Liver (tissue), 9 donors: ENCODE data around the gene SYTL1. TPM values are rescaled to one million over a fixed set of nuclear protein-coding genes. Genes with fewer than 3 reads are reported as not detected.
A peak's percentile ranks its signal among the peaks of the same experiment; 100 is the strongest.

Source experiments
- DNase-seq: peaks from one replicate; pipeline ENCODE4 v3.0.0-alpha.2; 2017; ENCODE audit warnings: low spot score
- H3K27ac ChIP-seq, 2 donors: one replicate each; pipeline ENCODE4 v1.7.0; 2013; ENCODE audit warnings: inconsistent platforms in 2 of 2, low read length in 2 of 2, control low read depth in 1 of 2, low read depth in 1 of 2, mild to moderate bottlenecking in 1 of 2
- H3K27me3 ChIP-seq, 4 donors: one replicate each; pipeline versions ENCODE4 v1.6.1 to v1.7.0; 2013; ENCODE audit warnings: low read length in 3 of 4, inconsistent platforms in 1 of 4, mild to moderate bottlenecking in 1 of 4, moderate library complexity in 1 of 4; ENCODE audit not compliant: control insufficient read depth in 4 of 4, insufficient read depth in 4 of 4
- H3K36me3 ChIP-seq, 4 donors: one replicate each; pipeline versions ENCODE4 v1.6.1 to v1.7.0; 2013; ENCODE audit warnings: low read length in 3 of 4, mild to moderate bottlenecking in 3 of 4, low read depth in 1 of 4, moderate library complexity in 1 of 4; ENCODE audit not compliant: control insufficient read depth in 4 of 4, insufficient read depth in 3 of 4
- H3K4me1 ChIP-seq, 4 donors: one replicate each; pipeline versions ENCODE4 v1.6.1 to v1.7.0; 2013; ENCODE audit warnings: low read length in 3 of 4, mild to moderate bottlenecking in 3 of 4, moderate library complexity in 1 of 4; ENCODE audit not compliant: control insufficient read depth in 4 of 4, insufficient read depth in 4 of 4
- H3K4me3 ChIP-seq, 3 donors: one replicate each; pipeline versions ENCODE4 v1.6.1 to v1.7.0; 2013; ENCODE audit warnings: low read length in 3 of 3, control low read depth in 1 of 3, low read depth in 1 of 3, mild to moderate bottlenecking in 1 of 3
- H3K9ac ChIP-seq, 2 donors: one replicate each; pipeline ENCODE4 v1.7.0; 2013; ENCODE audit warnings: low read length in 2 of 2, mild to moderate bottlenecking in 2 of 2, moderate library complexity in 2 of 2, control low read depth in 1 of 2, low read depth in 1 of 2
- H3K9me3 ChIP-seq, 4 donors: one replicate each; pipeline versions ENCODE4 v1.6.1 to v1.7.0; 2013; ENCODE audit warnings: low read length in 3 of 4; ENCODE audit not compliant: control insufficient read depth in 4 of 4
- ATF3 ChIP-seq: IDR thresholded peaks from 2 replicates; pipeline ENCODE4 v1.6.1; 2016; ENCODE audit warnings: antibody characterized with exemption
- CTCF ChIP-seq: fragments of 150-350 bp; IDR thresholded peaks from 2 replicates; pipeline ENCODE4 v1.5.1; 2017; ENCODE audit warnings: improper control_type of control experiment, low read depth, low read length; ENCODE audit not compliant: missing input control
- EGR1 ChIP-seq, 2 donors: IDR thresholded peaks; 2 replicates each; pipeline ENCODE4 v1.6.1; 2016 to 2018; ENCODE audit warnings: antibody characterized with exemption in 2 of 2, low read depth in 2 of 2
- FOXA2 ChIP-seq: IDR thresholded peaks from 2 replicates; pipeline ENCODE4 v1.6.1; 2016; ENCODE audit warnings: antibody characterized with exemption
- GABPA ChIP-seq, 2 donors: IDR thresholded peaks in 1 of 2; conservative IDR thresholded peaks in 1 of 2; 2 replicates each; pipeline ENCODE4 v1.6.1; 2016; ENCODE audit warnings: antibody characterized with exemption in 2 of 2, mild to moderate bottlenecking in 1 of 2, moderate library complexity in 1 of 2
- HNF4A ChIP-seq, 2 donors: conservative IDR thresholded peaks; 2 replicates each; pipeline ENCODE4 v1.6.1; 2016; ENCODE audit warnings: antibody characterized with exemption in 2 of 2, mild to moderate bottlenecking in 2 of 2
- HNF4G ChIP-seq: IDR thresholded peaks from 2 replicates; pipeline ENCODE4 v1.6.1; 2016; ENCODE audit warnings: antibody characterized with exemption
- JUND ChIP-seq, 2 donors: IDR thresholded peaks; 2 replicates each; pipeline ENCODE4 v1.6.1; 2016; ENCODE audit warnings: antibody characterized with exemption in 2 of 2
- MAX ChIP-seq: IDR thresholded peaks from 2 replicates; pipeline ENCODE4 v1.6.1; 2016; ENCODE audit warnings: antibody characterized with exemption
- NR2F2 ChIP-seq: IDR thresholded peaks from 2 replicates; pipeline ENCODE4 v1.6.1; 2016; ENCODE audit warnings: antibody characterized with exemption
- RAD21 ChIP-seq, 2 donors: IDR thresholded peaks; 2 replicates each; pipeline ENCODE4 v1.6.1; 2016; ENCODE audit warnings: antibody characterized with exemption in 2 of 2, mild to moderate bottlenecking in 2 of 2
- RXRA ChIP-seq, 2 donors: IDR thresholded peaks; 2 replicates each; pipeline ENCODE4 v1.6.1; 2017 to 2018; ENCODE audit warnings: antibody characterized with exemption in 2 of 2, mild to moderate bottlenecking in 1 of 2
- SP1 ChIP-seq: IDR thresholded peaks from 2 replicates; pipeline ENCODE4 v1.6.1; 2018; ENCODE audit warnings: antibody characterized with exemption, mild to moderate bottlenecking
- TAF1 ChIP-seq: conservative IDR thresholded peaks from 2 replicates; pipeline ENCODE4 v1.6.1; 2016; ENCODE audit warnings: antibody characterized with exemption, mild to moderate bottlenecking
- YY1 ChIP-seq: IDR thresholded peaks from 2 replicates; pipeline ENCODE4 v1.6.1; 2016; ENCODE audit warnings: antibody characterized with exemption, mild to moderate bottlenecking
- WGBS: extraction: QIAGEN DNeasy Blood & Tissue Kit; methylation state at CpG from one replicate; pipeline ENCODE4 v1.1.7; 2013; 5-methylcytosine and 5-hydroxymethylcytosine counted together
- polyA plus RNA-seq, 2 donors: library from polyadenylated mRNA; stranded (reverse) in 1 of 2; unstranded in 1 of 2; fragments of 200-250 nt in 1 of 2; fragments of >200 nt in 1 of 2; fragmentation: Nextera tagmentation in 1 of 2; extraction: Ambion mirVana in 1 of 2; gene quantifications; one replicate each; pipeline versions ENCODE4 v1.2.1 to v1.2.3, GENCODE V29; 2013 to 2015
- total RNA-seq, 2 donors: library from RNA; depleted of rRNA; stranded (reverse); fragments of >200 nt; gene quantifications; one replicate each; pipeline ENCODE4 v1.2.3, GENCODE V29; 2014
- donor health status: healthy.
- donor health status: healthy.
- donor health status: healthy.
- donor health status: healthy.
- donor health status: healthy.

SYTL1 gene
- total and polyA plus RNA-seq, 4 donors: 0.73 to 3.9 (median 1.4) TPM

- Histone ChIP-seq H3K9ac (peak within 1 kb of the TSS in 1 of 2 donors; percentile 5), H3K4me3 (peak within 1 kb of the TSS in 1 of 3 donors; percentile 44), H3K9me3 (no peaks in the 10 kb centered on the region), H3K27ac (peak within 1 kb of the TSS; percentile 51 to 52), H3K4me1 (peaks cover 5 to 12% (median 8%) of the 10 kb centered on the region in 4 donors), H3K36me3 (no peaks in the 10 kb centered on the region), H3K27me3 (no peaks in the 10 kb centered on the region)
- 3% methylated on average over 69 of the region's 69 CpGs for WGBS
- TF ChIP-seq SP1 (peak; percentile 20), RAD21 (IDR thresholded peaks at IDR 0.05) (peak; percentile 52 to 63), CTCF (peak; percentile 25), FOXA2 (no peak)
- peak; percentile 81 for DNase-seq
Observed at GRCh38 chr1:27392096-27392777, 50.4 kb downstream of the SYTL1 start, which contains the start of gene GPR3. Gene GPR3, plus strand, starts transcription at chr1:27392622. Its CDS starts 1,177 bp downstream, at chr1:27393799.

GRCh38 chr1:27392778-27393635, 51.2 kb downstream of the SYTL1 start:
- no peak for DNase-seq
- Histone ChIP-seq H3K9me3 (no peaks in the 10 kb centered on the region), H3K9ac (no peak overlapping the region), H3K36me3 (no peaks in the 10 kb centered on the region), H3K4me3 (peak overlapping the region in 1 of 3 donors; percentile 44), H3K27ac (no peak overlapping the region), H3K4me1 (peaks cover 5 to 12% (median 8%) of the 10 kb centered on the region in 4 donors), H3K27me3 (no peaks in the 10 kb centered on the region)
- TF ChIP-seq HNF4G: no peak
- TF ChIP-seq SP1: no peak
- TF ChIP-seq NR2F2: no peak
- no peak for TF ChIP-seq MAX
- no peak for TF ChIP-seq TAF1
- TF ChIP-seq JUND (IDR thresholded peaks at IDR 0.05): no peak
- TF ChIP-seq CTCF: no peak
- TF ChIP-seq EGR1 (IDR thresholded peaks at IDR 0.05; ENCODE audit: low read depth in 2 of 2): no peak
- TF ChIP-seq FOXA2: no peak
- no peak for TF ChIP-seq YY1
- TF ChIP-seq HNF4A (conservative IDR thresholded peaks at IDR 0.05): no peak
- TF ChIP-seq GABPA (IDR thresholded peaks at IDR 0.05 in 1 of 2, conservative IDR thresholded peaks at IDR 0.05 in 1 of 2): no peak
- no peak for TF ChIP-seq ATF3
- TF ChIP-seq RXRA (IDR thresholded peaks at IDR 0.05): no peak
- 42% methylated on average over 30 of the region's 30 CpGs for WGBS
